Stimulated activated CD8-positive, alpha-beta memory T cell treated with anti-CD3 and anti-CD28 coated beads, Interleukin-12 subunit alpha, Interleukin-12 subunit beta, amount 100 ng/mL, for 1 hour (primary cell): Measurements from ENCODE around the gene ZNF217.
"Not testable (repeated sequence)": the region's sequence is repeated elsewhere in the genome, so short reads cannot be mapped to it uniquely, and the experiment has no call there.

ENCODE experiments used
- DNase-seq: peaks from one replicate; pipeline ENCODE4 v3.0.0-alpha.2; 2020; ENCODE audit warnings: low read depth

Gene ZNF217

GRCh38 chr20:53593466-53594007, at the start of gene ZNF217:
ZNF217 (minus strand) TSS chr20:53593839; CDS start chr20:53582826, 11,013 bp downstream.
- peak; percentile 38 for DNase-seq

- peak; percentile 41 for DNase-seq
These were observed 49.6 kb upstream of the ZNF217 start for GRCh38 chr20:53643031-53643832.

- no peak for DNase-seq
These were observed 48.8 kb upstream of the ZNF217 start for GRCh38 chr20:53642196-53643030.

- DNase-seq, result no peak
These were observed 46.2 kb upstream of the ZNF217 start for GRCh38 chr20:53639647-53640440.

- no peak for DNase-seq
These were observed 45.5 kb upstream of the ZNF217 start for GRCh38 chr20:53639128-53639527.

GRCh38 chr20:53637310-53637709, 43.7 kb upstream of the ZNF217 start:
- DNase-seq, result not testable (repeated sequence)

- DNase-seq, result no peak
These were observed 43.0 kb upstream of the ZNF217 start for GRCh38 chr20:53636540-53637097.

GRCh38 chr20:53635221-53635620, 41.6 kb upstream of the ZNF217 start:
- DNase-seq, result no peak

GRCh38 chr20:53631909-53632662, 38.4 kb upstream of the ZNF217 start:
- DNase-seq, result no peak

GRCh38 chr20:53629436-53629835, 35.8 kb upstream of the ZNF217 start:
- DNase-seq, result no peak

GRCh38 chr20:53628758-53629157, 35.1 kb upstream of the ZNF217 start:
- DNase-seq, result not testable (repeated sequence)

- no peak for DNase-seq
These were observed 34.4 kb upstream of the ZNF217 start for GRCh38 chr20:53628076-53628475.

GRCh38 chr20:53627001-53627400, 33.4 kb upstream of the ZNF217 start:
- not testable (repeated sequence) for DNase-seq

GRCh38 chr20:53626584-53626983, 32.9 kb upstream of the ZNF217 start:
- DNase-seq, result no peak

GRCh38 chr20:53625311-53626129, 31.9 kb upstream of the ZNF217 start:
- no peak for DNase-seq

- DNase-seq, result not testable (repeated sequence)
These were observed 31.2 kb upstream of the ZNF217 start for GRCh38 chr20:53624927-53625250.

- DNase-seq, result no peak
These were observed 30.0 kb upstream of the ZNF217 start for GRCh38 chr20:53623454-53624211.

- no peak for DNase-seq
These were observed 29.5 kb upstream of the ZNF217 start for GRCh38 chr20:53623134-53623453.
